GM18909 (cell line): Measurements from ENCODE around the gene DCAF8L2.
"Not testable (repeated sequence)": the region's sequence is repeated elsewhere in the genome, so short reads cannot be mapped to it uniquely, and the experiment has no call there.

Experiments
- ATAC-seq: cut with Tn5 transposase; IDR thresholded peaks from one replicate; pipeline ENCODE4 v1.9.1; 2021; ENCODE audit warnings: mild to moderate bottlenecking; ENCODE audit not compliant: unreplicated experiment, poor library complexity

Gene DCAF8L2

DNA sequence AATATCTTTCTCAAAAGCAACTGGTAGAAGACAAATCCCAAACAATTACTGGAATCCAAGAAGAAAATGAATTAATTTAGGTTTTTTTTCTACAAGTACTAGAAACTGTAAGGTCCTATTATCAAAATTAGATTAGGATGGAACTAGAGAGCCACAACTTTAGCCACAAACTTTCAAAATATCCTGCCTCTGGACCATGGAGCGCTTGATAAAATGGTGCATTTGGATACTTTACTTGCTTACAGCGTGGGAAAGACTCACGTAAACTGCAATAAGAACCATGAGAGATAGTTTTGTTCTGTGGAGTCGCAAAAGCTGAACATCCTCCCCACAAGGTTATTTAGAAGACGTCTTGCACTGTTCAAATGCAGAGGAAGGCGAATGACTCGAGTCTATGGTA lies at the start of gene DCAF8L2:
TSS of gene DCAF8L2 (plus strand) at position 301 of the 400 bp plus-strand sequence. CDS start 156,552 bp downstream, outside the sequence.
- ATAC-seq: no peak

DNA sequence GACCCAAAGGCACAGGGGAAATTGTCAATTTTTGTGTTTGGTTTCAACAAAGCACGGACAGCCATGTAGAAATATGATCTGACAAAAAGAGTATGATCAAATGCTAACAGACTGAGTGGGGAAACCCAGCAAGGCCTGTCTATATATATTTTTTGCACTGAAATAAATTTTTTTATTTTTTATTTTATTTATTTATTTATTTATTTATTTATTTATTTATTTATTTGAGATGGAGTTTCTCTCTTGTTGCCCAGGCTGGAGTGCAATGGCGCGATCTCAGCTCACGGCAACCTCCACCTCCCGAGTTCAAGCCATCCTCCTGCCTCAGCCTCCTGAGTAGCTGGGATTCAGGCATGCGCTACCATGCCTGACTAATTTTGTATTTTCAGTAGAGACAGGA lies 49.0 kb upstream of the DCAF8L2 start:
- ATAC-seq: not testable (repeated sequence)

DNA sequence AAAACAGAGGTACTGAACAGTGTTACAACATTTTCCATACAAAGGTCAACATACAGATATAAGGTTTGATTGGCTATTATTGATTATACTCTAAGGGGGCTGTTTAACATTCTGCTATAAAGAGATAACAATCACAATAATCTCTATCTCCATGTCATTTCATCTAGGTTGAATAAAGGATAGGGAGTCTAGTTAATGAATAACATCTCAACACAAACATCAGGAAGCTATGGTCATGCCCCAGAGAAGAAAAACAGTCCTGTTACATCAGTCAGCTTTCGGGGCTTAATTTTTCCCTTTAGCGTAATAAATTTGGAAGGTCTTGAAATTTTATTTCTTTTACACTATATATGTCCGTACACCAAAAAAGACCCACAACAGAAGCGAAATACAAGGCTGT lies 41.5 kb upstream of the DCAF8L2 start:
- no peak for ATAC-seq

DNA sequence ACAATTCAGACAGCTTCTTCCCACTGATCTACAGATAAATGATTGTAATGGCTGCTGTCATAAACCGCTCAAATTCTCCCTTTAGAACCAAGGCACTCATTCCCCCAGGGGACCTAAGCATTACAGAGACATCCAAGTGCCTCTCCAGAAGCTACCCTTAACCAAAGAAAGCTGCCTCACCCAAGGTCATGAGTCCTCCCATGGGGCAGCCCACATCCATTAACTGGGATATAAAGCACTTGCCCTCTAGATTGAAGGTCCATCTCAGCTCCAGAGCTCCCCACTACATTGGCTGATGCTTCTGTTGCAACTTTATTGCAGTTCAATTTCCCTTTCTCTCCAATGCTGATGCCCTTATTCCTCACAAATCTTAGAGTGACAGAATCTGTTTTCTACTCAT lies 40.5 kb upstream of the DCAF8L2 start:
- ATAC-seq: no peak

DNA sequence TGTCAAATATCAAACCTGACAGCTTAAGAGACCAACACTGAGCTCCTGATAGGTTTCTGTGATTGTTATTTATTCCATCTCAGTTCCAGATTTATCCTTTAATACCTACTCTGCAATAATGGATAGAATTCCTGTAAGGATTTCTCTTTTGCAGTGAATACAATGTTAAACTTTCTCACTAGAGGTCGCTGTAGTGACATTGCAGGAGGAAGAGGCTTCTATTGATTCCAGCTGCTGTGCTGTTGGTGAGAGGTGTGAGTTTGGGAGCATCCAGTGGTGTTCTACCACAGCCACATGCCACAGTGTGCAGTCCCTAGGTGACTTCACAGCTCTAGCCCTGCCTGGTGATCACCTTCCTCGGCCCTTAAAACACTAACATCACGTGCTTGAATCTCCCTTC lies 34.6 kb upstream of the DCAF8L2 start:
- ATAC-seq: peak; percentile 46

DNA sequence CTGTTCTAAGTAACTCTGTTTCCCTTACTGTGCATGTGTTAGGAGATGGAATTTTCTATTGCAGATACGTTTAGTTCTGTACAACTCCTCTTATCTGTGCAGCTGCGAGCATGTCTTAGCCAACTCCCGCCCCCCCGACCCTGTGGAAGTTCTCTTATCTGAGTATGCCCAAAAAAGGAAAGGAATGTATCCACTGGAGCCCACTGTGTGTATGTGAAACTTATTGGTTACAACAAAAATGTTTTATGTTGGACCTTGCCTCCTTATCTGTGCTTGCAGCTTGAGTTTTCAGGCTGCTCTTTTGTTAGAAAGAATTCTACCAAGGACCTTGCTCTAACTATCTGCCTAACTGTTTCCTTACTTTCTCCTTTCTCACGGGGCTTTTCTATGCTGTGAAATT lies 24.2 kb upstream of the DCAF8L2 start:
- no peak for ATAC-seq

DNA sequence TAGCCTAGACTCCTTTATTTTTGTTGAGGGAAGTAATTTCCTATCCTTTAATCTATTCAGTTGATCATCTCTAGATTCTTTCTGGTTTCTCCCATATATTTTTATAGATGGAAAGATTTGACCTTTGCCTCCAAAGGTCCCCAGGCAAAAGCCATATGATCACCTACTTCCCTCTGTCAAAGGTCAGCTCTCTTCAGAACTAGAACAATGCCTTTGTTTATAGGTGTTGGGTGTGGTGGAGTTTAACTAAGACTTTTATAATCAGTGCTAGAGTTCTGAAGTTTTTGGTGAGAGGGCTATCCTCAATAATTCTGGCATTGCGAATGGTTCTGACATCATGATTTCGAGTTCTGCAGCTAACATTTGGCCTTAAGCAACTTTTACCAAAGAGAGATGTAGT lies 19.0 kb upstream of the DCAF8L2 start:
- no peak for ATAC-seq

DNA sequence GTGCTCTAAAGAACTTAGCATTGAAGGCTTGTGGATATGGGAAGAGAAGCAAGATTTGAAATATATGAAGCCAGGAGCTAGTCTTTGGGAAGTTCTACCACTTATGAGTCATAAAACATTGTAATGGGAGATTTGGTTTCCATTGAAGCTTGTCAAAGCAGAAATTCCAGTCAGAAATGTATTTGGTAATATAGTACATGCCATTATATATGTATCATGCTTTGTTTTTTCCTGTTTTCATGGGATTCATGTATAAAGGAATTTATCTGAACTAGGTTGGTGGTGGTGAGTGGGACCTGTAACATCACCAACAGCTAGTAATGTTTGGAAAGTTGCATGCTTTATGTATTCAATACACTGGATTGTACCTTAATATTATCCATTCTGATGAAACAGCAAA lies 14.6 kb upstream of the DCAF8L2 start:
- no peak for ATAC-seq

DNA sequence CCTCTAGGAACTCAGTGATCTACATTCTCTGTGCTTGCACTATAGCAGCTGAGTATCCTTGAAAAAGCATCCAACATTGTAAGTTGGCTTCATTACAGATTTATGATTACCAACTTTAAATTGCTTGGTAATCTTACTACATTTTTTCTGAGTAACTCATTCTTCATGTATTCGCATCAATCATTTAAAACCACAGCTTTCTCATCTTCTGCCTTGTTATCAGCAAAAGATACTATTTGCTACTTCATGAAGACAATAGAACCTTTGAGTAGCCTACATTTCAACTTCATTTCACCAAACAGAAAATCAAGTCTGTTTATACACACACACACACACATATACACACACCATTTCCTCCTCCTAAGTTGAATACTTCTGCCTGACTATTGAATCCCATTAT lies 6.2 kb upstream of the DCAF8L2 start:
- ATAC-seq: no peak

DNA sequence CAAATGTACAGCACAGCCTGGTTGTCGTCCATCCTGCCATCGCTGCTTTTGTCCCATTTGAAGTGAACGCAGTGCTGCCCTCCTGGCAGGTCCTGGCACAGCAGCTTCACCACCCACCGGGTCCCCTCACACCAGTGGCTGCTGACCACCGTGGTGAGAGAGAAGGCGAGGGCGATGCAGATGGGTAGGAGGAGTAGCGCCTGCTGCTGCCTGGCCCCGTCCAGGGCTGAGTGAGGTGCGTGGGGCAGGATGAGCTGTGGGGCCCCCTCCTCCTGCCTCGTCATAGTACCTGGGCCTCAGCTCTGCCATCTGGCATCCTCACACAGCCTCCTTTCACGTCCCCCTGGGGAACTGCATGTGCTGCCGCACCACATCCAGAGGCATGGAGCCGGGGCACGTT lies 1.8 kb downstream of the DCAF8L2 start:
- no peak for ATAC-seq

DNA sequence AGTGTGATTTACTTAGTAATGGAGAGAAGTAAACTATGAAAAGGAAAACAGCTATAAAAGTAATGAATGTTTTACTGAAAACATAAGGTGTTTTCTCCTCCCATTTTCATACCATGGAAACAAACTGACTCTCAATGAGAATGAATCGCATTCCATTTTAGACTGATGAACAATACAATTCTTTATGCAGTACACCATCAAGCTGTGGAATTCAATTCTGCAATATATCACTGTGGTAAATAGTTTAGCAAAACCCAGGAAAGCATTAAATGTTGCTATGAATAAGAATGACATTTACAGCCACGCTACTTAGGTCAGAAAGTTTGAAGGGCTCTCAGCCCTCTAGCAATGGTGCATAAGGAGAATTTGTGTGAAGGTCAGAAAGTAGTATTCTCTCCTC lies 7.4 kb downstream of the DCAF8L2 start:
- no peak for ATAC-seq

DNA sequence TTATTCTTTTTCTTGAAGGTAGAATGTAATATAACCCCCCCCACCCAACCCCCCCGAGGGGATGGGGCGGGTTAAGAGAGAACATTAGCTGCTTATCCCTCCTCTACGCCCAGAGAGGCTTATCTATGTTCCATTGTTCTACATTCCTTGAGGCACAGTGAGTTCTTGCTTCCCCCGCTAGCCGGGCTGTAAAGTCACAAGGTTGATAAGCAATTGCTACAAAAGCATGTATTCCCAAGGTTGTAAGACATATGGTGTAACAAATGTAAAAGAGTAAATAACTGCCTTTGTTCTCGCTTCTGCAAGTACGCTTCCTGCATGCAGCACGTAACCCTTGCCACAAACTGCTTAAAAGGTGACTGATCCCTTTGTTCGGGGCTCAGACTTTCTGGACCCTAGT lies 8.2 kb downstream of the DCAF8L2 start:
- ATAC-seq: no peak

DNA sequence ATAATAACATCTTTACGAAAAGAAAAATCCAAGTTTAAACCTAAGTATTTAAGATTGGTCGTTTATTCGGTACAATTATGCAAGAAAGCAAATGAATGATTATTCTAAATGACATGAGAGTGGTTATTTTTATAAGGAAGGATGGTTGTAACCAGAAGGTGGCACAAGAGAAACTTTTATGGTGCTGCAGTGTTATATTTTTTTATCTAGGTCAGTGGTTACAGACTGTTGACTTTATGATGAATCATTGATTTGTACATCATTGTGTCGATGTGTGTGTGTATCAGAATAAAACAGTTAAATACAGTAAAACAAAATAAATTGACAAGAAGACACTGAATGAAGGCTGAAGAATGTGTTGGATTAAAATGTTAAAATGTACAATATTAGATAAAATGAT lies 9.8 kb downstream of the DCAF8L2 start:
- no peak for ATAC-seq

DNA sequence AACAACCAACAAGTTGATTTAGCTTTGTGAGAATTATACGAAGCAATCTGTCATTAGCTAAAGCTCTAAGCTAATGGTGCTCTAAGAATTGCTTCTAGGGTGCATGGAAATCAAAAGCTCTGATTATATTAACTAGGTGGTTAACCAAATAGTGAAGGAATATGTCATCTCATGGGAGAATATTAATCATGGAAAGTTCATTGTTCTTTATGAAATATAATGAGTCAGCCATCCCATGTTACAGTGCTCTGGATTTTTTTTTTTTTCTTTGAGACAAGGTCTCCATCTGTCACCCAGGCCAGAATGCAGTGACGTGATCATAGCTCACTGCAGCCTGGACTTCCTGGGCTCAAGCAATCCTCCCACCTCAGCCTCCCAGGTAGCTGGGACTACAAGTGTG lies 10.5 kb downstream of the DCAF8L2 start:
- ATAC-seq: no peak

DNA sequence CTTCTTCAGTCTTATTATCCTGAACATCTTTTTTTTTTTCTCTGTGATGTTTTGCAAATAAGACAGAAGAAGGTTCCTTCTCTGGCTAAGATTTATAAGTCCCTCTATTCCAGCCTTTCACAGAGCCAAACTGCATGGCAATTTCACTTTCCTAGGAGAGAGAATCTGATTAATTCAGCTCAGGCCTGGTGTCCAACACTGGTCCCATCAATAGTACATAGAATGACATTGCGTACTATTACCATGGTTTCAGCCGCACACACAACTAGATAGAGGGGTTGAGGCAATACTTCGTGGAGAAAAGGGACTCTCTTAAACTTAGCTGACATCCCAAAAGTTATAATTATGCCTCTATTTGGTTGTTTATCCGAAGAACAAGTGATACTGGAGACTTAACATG lies 18.5 kb downstream of the DCAF8L2 start:
- no peak for ATAC-seq

DNA sequence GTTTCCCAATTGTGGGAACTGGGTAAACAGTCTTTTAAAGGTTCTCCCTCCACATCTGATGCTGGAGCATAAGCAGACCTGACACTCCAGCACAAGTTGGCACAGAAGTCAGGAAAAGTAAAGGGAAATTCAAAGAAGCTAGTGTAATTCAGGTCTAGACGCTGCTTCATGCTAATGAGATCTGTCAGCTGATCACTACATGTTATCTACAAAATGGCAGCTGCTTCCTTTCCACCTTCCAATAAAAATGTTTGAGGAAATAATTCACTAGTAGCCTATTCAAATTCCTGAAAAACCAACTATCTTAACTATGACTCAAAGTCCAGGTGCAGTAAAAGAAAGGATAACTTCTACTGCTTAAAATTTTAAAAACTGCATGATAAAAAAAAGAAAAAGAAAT lies 29.3 kb downstream of the DCAF8L2 start:
- no peak for ATAC-seq

DNA sequence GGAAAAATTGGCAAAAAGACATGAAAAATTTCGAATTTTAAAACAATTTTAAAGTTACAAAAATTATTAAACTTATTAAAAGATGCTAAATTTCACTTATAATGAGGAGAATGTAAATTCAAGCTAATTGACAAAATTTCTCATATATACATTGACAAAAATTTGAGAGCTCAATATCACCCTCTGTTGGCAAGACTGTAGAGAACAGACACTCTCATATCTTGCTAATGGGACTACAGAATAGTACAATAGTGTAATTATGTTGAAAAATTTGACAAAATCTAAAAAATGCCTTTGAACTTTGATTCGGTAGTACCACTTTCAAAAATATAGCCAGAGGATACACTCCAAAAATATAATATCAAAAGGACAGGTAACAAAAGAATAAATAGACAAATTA lies 29.8 kb downstream of the DCAF8L2 start:
- ATAC-seq: no peak

DNA sequence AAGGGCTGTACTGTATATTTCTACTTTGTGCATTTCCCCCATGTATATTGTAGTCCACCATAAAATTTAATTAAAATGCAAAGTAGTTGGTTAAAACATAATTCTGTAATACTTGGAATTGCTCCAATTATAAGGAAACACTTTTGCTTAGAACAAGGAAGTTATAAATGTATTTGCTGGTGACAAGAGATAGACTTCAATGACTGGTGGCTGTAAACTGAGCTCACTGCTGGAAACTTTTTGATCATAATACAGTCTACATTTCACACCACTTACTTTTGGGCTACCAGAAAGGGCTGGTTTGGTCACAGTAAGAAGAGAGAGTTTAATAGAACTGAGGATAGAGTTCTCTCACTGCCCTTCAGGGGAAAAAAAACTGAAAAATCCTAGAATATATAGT lies 32.7 kb downstream of the DCAF8L2 start:
- ATAC-seq: no peak

DNA sequence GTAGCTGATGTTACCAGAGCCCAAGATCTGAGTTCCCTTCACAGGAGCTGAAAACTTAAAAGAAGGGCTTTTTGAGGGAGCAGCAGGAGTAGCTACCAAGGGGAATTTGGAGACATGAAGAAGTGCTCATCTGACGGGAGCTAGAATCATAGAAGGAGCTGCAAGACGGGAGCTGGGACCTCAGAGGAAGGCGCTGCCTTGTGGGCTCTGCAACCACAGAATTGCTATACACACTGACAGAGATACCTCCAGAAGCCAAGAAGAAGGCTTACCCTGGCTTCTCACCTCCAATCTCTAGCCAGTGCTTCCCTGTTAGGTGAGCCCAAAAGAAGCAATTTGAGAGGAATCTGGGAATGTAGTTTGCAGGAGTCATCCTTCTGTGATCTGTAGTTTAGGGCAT lies 35.9 kb downstream of the DCAF8L2 start:
- no peak for ATAC-seq

DNA sequence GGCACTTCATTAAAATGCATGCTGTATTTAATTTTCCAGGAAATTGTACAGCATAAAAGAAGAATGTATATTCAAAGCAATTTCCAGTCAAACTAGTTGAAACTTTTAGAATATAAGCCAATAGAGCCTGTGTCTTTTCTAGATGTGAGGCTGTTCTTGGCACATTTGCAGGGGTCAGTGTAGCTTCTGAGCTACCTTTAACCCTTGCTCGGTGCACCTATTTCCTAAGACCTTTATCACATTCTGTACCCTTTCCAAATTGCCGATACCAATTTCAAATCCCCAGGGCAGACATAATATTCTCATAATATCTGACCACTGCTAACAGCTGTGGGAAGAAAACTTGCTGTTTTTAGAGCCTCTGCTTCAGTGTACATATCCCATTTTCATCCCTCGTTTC lies 43.2 kb downstream of the DCAF8L2 start:
- no peak for ATAC-seq

DNA sequence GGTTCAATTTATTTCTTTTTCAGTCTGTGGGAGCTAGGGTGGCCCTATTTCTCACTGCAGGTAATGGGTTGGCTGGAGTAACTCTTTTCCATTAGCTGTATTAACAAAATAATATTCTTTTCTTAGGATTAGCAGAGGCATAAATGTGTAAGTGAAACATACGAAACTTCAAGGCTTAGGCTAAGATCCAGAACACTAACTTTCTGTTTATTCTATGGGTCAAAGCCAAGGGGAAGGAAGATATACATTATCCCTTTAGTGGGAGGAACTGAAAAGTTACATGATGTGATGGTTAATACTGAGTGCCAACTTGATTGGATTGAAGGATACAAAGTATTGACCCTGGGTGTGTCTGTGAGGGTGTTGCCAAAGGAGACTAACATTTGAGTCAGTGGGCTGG lies 66.4 kb downstream of the DCAF8L2 start:
- no peak for ATAC-seq

DNA sequence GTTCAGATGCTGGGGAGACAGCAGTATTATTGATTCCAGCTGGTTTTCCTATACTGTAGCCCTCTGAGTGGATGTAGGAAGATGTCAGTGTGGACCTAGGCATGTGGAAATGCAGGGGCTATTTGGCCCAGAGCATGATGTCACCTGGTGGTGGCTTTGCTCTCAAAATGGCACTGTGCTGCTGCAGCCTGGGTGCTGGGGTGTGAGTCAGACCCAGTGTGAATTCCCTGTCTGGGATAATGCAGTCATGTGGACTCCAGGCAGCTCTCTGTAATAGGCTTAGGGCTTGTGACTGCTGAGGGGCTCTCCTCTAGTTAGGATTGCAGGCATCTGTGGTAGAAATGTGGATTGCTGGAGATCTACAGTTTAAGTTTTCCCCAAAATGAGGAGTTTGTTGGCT lies 70.7 kb downstream of the DCAF8L2 start:
- no peak for ATAC-seq

DNA sequence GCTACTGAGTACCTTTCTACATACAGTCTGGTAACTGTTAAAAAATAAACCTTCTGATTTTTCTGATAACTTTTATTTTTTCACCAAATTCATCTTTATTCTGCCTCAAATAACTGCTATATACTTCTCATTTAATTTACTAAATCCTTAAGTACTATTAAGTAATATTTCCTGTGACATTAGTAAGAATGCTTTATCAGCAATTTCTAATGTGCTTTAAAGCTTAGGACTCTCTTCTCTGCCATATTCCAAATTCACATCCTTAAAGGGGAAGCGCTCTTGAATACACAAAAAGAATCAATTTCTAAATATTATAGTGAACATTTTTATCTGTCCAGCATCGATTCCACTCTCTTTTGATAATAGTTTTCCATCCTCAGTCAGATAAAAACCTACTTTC lies 81.1 kb downstream of the DCAF8L2 start:
- no peak for ATAC-seq
